Measurements from ENCODE around the gene KLHDC4. TPM values are rescaled to one million over a fixed set of nuclear protein-coding genes. Genes with fewer than 3 reads are reported as not detected.

KLHDC4 gene
- total and polyA plus RNA-seq, 4 donors: 8.2 to 27.6 (median 14.2) TPM

GRCh38 chr16:87733190-87733589 is 32.6 kb downstream of the KLHDC4 start:
- Histone ChIP-seq H3K9ac (ENCODE audit: low read depth in 1 of 2, low read length in 2 of 2) (no peak overlapping the region), H3K4me3 (ENCODE audit: low read depth in 1 of 3, low read length in 3 of 3) (no peak overlapping the region), H3K27me3 (ENCODE audit: control insufficient read depth in 4 of 4, insufficient read depth in 4 of 4, low read length in 3 of 4) (no peaks in the 10 kb centered on the region), H3K27ac (ENCODE audit: low read depth in 1 of 2, low read length in 2 of 2) (no peak overlapping the region), H3K36me3 (ENCODE audit: control insufficient read depth in 4 of 4, insufficient read depth in 3 of 4, low read depth in 1 of 4, low read length in 3 of 4) (peaks cover 5 to 21% (median 15%) of the 10 kb centered on the region in 4 donors), H3K4me1 (ENCODE audit: control insufficient read depth in 4 of 4, insufficient read depth in 4 of 4, low read length in 3 of 4) (no peaks in the 10 kb centered on the region), H3K9me3 (ENCODE audit: control insufficient read depth in 4 of 4, low read length in 3 of 4) (no peaks in the 10 kb centered on the region)
- DNase-seq (ENCODE audit: low spot score): no peak
- no peak for TF ChIP-seq MAX (IDR thresholded peaks at IDR 0.05)
- TF ChIP-seq FOXA1 (IDR thresholded peaks at IDR 0.05): no peak
- no peak for TF ChIP-seq NR2F2 (IDR thresholded peaks at IDR 0.05)
- TF ChIP-seq GABPA (IDR thresholded peaks at IDR 0.05 in 1 of 2, conservative IDR thresholded peaks at IDR 0.05 in 1 of 2): no peak
- no peak for TF ChIP-seq RAD21 (IDR thresholded peaks at IDR 0.05)
- no peak for TF ChIP-seq YY1 (IDR thresholded peaks at IDR 0.05)
- no peak for TF ChIP-seq JUND (IDR thresholded peaks at IDR 0.05)
- no peak for TF ChIP-seq REST (IDR thresholded peaks at IDR 0.05)
- WGBS: 86% methylated on average over 11 of the region's 11 CpGs

GRCh38 chr16:87731607-87732006 is 34.2 kb downstream of the KLHDC4 start:
- peaks cover 5 to 27% (median 15%) of the 10 kb centered on the region in 4 donors for H3K36me3 ChIP-seq (ENCODE audit: control insufficient read depth in 4 of 4, insufficient read depth in 3 of 4, low read depth in 1 of 4, low read length in 3 of 4)
- no peak for TF ChIP-seq HNF4A (conservative IDR thresholded peaks at IDR 0.05)
- no peak for TF ChIP-seq NR2F2 (IDR thresholded peaks at IDR 0.05)
- no peak for TF ChIP-seq EGR1 (IDR thresholded peaks at IDR 0.05; ENCODE audit: low read depth in 2 of 2)
- TF ChIP-seq JUND (IDR thresholded peaks at IDR 0.05): no peak
- TF ChIP-seq TAF1 (conservative IDR thresholded peaks at IDR 0.05): no peak
- TF ChIP-seq RXRA (IDR thresholded peaks at IDR 0.05): no peak
- TF ChIP-seq YY1 (IDR thresholded peaks at IDR 0.05): no peak
- TF ChIP-seq REST (IDR thresholded peaks at IDR 0.05): no peak
- no peak for TF ChIP-seq GABPA (IDR thresholded peaks at IDR 0.05 in 1 of 2, conservative IDR thresholded peaks at IDR 0.05 in 1 of 2)
- TF ChIP-seq ZBTB33 (IDR thresholded peaks at IDR 0.05): no peak
- no peak for TF ChIP-seq MAX (IDR thresholded peaks at IDR 0.05)
- TF ChIP-seq CTCF (IDR thresholded peaks at IDR 0.05; ENCODE audit: low read depth, low read length, missing input control): no peak
- TF ChIP-seq ATF3 (IDR thresholded peaks at IDR 0.05): no peak
- no peak for TF ChIP-seq FOXA1 (IDR thresholded peaks at IDR 0.05)
- no peak for TF ChIP-seq SP1 (IDR thresholded peaks at IDR 0.05)
- no peak for TF ChIP-seq RAD21 (IDR thresholded peaks at IDR 0.05)
- TF ChIP-seq FOXA2 (IDR thresholded peaks at IDR 0.05): no peak
- H3K4me1 ChIP-seq (ENCODE audit: control insufficient read depth in 4 of 4, insufficient read depth in 4 of 4, low read length in 3 of 4): no peaks in the 10 kb centered on the region
- DNase-seq (ENCODE audit: low spot score): no peak
- WGBS: 98% methylated on average over 13 of the region's 13 CpGs
- H3K27ac ChIP-seq (ENCODE audit: low read depth in 1 of 2, low read length in 2 of 2): no peak overlapping the region
- H3K9ac ChIP-seq (ENCODE audit: low read depth in 1 of 2, low read length in 2 of 2): no peak overlapping the region
- no peaks in the 10 kb centered on the region for H3K27me3 ChIP-seq (ENCODE audit: control insufficient read depth in 4 of 4, insufficient read depth in 4 of 4, low read length in 3 of 4)
- no peak overlapping the region for H3K4me3 ChIP-seq (ENCODE audit: low read depth in 1 of 3, low read length in 3 of 3)
- no peaks in the 10 kb centered on the region for H3K9me3 ChIP-seq (ENCODE audit: control insufficient read depth in 4 of 4, low read length in 3 of 4)

Measured in liver (tissue), 9 donors.